Kidney epithelial cell (primary cell): ENCODE data around the gene NR0B2. TPM values are rescaled to one million over a fixed set of nuclear protein-coding genes. Genes with fewer than 3 reads are reported as not detected.
A peak's percentile ranks its signal among the peaks of the same experiment; 100 is the strongest.

Experiments
- DNase-seq: peaks from one replicate; pipeline ENCODE4 v3.0.0-alpha.2; 2010; ENCODE audit warnings: low read depth
- H3K27me3 ChIP-seq: 2 replicates; pipeline ENCODE4 v1.6.0; 2011; ENCODE audit warnings: low read length; ENCODE audit not compliant: control insufficient read depth, insufficient read depth
- H3K36me3 ChIP-seq: 2 replicates; pipeline ENCODE4 v1.5.1; 2011; ENCODE audit warnings: low read length; ENCODE audit not compliant: control insufficient read depth, insufficient read depth
- H3K4me3 ChIP-seq: 2 replicates; pipeline ENCODE4 v1.5.1; 2011; ENCODE audit warnings: low read depth, mild to moderate bottlenecking, control low read depth, low read length
- total RNA-seq: library from RNA; depleted of rRNA; stranded (reverse); fragments of >200 nt; gene quantifications from 2 replicates; pipeline ENCODE4 v1.2.3, GENCODE V29; 2015
- TF ChIP-seq, protein P1 (sequence below): IDR thresholded peaks from 2 replicates; pipeline ENCODE4 v1.5.1; 2011; ENCODE audit warnings: mild to moderate bottlenecking, moderate library complexity, low read length, control low read depth, inconsistent platforms; ENCODE audit not compliant: insufficient read depth, poor library complexity, severe bottlenecking

NR0B2 gene
- total RNA-seq, 1 donor from 2014 or later = not detected

DNA sequence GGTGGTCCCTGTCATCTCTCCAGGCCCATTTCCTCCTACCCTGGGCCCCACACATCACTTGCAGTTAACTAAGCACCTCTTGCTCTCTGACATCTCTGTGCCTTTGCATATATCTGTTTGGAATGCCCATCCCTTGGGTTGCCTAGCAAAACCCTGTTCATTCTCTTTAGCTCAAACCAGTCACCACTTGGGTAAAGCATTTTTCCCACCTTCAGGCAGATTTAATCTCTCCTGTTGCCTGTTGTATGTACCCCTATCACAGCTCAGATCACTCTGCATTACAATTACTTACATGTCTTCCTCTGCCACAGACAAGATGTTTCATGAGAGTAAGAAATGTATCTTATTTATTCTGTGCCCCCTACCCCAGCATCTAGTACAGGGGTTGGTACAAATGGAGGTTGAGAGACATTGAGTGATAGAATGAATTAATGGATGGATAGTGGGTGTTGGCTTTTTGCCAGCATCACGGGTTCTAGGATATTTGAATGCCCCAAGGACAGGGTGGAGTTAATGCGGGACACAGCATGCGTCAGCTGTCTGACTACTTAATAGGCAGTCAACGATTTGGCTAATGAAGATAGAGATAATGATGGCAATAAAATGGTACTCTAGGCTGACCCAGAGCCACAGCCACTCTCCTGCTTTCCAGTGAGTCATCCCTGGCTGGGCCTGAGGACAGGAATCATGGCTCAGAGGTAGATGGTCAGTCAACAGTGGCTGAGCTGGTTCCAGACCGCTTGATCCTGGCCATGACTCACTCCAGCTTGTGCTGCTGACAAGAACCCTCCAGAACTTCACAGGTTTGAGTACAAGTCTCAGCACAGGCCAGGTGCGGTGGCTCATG is 6.5 kb downstream of the NR0B2 start:
- Histone ChIP-seq H3K27me3 (no peaks in the 10 kb centered on the region), H3K4me3 (no peak overlapping the region), H3K36me3 (no peaks in the 10 kb centered on the region)
- DNase-seq = peak; percentile 99
- TF ChIP-seq, protein P1, sequence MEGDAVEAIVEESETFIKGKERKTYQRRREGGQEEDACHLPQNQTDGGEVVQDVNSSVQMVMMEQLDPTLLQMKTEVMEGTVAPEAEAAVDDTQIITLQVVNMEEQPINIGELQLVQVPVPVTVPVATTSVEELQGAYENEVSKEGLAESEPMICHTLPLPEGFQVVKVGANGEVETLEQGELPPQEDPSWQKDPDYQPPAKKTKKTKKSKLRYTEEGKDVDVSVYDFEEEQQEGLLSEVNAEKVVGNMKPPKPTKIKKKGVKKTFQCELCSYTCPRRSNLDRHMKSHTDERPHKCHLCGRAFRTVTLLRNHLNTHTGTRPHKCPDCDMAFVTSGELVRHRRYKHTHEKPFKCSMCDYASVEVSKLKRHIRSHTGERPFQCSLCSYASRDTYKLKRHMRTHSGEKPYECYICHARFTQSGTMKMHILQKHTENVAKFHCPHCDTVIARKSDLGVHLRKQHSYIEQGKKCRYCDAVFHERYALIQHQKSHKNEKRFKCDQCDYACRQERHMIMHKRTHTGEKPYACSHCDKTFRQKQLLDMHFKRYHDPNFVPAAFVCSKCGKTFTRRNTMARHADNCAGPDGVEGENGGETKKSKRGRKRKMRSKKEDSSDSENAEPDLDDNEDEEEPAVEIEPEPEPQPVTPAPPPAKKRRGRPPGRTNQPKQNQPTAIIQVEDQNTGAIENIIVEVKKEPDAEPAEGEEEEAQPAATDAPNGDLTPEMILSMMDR = no peak

DNA sequence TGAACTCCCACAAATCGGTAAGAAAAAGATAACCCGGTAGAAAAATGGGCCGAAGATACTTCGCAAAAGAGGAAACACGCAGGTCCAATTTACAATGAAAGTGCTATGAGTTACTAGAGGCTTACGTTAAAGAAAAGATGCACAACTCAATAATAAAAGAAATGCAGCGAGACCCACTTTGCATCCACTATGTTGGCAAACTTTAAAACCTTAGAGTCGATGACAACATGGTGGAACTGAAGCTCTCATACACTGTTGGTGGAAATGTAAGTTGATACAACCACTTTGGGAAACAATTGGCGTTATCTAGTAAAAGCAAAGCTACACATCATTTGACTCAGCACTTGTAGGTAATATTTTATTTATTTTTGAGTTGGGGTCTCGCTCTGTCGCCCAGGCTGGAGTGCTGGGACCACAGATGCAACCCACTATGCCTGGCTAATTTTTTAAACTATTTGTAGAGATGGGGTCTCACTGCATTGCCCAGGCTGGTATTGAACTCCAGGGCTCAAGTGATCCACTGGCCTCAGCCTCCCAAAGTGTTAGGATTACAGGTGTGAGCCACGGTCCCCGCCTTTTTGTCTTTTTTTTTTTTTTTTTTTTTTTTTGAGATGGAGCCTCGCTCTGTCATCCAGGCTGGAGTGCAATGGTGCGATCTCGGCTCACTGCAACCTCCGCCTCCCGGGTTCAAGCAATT is 12.8 kb downstream of the NR0B2 start:
- TF ChIP-seq, protein P1 = no peak
- DNase-seq = no peak
- H3K27me3 ChIP-seq = no peaks in the 10 kb centered on the region
- peaks cover 1% of the 10 kb centered on the region for H3K36me3 ChIP-seq
- peak overlapping the region; percentile 84 for H3K4me3 ChIP-seq

DNA sequence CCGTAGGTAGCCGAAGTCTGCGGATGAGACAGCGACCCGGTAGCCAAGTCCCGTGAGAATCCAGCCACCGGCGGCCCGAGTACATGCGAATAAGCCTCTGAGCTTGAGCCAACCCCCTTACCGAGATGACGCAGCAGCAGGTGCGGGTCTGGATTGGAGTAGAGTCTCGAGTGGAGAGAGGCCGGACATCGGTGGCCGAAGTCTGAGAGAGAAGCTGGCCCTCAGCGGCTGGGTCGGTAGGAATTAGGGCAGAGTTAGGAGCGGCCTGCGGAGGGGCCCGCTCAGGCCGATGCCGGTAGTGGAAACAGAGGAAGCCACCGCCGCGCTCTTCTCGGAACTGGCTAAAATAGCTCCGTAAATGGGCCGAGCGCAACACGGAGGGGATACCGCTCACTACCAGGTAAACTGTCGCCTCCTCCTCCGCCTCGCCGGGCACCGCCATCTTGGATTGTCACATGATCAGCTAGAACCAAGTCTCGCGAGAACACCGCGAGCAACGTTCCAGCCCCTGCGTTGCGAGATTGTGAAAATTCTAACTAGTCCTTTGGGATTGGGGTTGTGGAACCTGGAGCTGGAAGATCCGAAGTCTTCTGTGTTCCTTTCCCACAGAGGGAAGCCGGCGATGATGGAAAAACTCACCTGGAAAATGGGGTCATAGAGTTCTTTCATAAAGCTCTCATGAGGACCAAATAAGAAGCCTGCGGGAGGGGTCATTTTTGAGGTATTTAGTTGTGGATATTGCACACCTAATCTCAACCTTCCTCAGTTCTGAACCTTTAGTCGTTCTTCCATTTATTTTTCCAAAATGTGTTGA is 13.6 kb downstream of the NR0B2 start, which contains the start of gene GPATCH3:
Gene GPATCH3, minus strand, starts transcription at position 467 of the 814 bp plus-strand sequence. Its CDS starts 25 bp downstream, at position 442.
- DNase-seq = peak; percentile 79
- TF ChIP-seq, protein P1 = no peak
- Histone ChIP-seq H3K4me3 (peak within 1 kb of the TSS; percentile 84), H3K36me3 (peaks cover 1% of the 10 kb centered on the region), H3K27me3 (no peaks in the 10 kb centered on the region)

DNA sequence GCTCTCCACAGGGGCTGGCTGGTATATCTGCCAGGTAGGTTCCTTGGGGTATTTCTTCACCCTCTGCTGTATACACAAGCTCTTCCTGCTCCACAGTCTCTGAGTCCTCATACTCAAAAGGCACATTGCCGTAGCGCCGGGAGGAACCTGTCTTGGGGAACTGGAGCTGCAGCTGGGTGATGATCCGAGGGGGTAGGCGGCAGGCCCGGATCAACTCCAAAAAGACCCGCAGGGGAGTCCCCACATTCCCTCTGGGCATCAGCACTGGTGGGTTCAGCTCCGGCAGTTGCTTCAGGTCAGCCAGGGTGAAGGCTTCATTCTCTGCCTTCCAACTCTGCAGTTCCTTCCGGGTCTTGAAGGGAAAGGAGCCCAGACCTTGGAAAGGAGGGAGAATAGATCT is 16.4 kb downstream of the NR0B2 start:
- H3K36me3 ChIP-seq = peaks cover 4% of the 10 kb centered on the region
- H3K4me3 ChIP-seq = no peak overlapping the region
- TF ChIP-seq, protein P1 = no peak

DNA sequence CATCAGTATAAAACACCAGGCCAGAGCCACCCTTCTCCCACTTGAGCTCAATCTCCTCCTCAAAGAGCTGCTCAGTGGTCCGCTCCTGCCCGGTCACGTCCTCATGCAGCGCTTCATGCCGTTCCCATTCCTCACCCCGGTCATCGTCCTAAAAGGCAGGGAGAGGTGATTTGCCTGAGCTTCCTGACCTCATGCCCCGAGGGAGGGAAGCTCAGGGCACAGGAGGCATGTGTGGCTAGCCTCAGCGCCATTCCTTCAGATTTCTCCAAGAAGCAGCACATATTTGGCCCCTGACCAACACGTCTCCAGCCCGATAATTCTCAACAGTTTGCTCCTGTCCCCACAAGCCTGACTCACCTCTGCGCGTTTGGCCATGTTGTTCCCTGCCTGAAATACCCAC is 19.5 kb downstream of the NR0B2 start:
- H3K36me3 ChIP-seq = peaks cover 4% of the 10 kb centered on the region

More for the DNA sequence above, 16.4 kb downstream of the NR0B2 start:
- no peak for DNase-seq
- H3K27me3 ChIP-seq = no peaks in the 10 kb centered on the region

More for the DNA sequence above, 19.5 kb downstream of the NR0B2 start:
- H3K27me3 ChIP-seq = no peaks in the 10 kb centered on the region
- no peak for DNase-seq
- TF ChIP-seq, protein P1 = no peak
- no peak overlapping the region for H3K4me3 ChIP-seq
